Calu3 (cell line): ENCODE results near the gene DOK7. TPM values are rescaled to one million over a fixed set of nuclear protein-coding genes. Genes with fewer than 3 reads are reported as not detected.

Experiments
- BruUV-seq: library from RNA; stranded (reverse); fragments of 400-500 nt; replicated peaks from 2 replicates; lab custom pipeline; 2021; lab: Mats Ljungman, UMichigan
- CTCF ChIA-PET: fragments of 300-600 bp; sonication (Branson Sonifier 250); formaldehyde crosslinking; loops from one replicate; lab custom pipeline; 2022; ENCODE audit warnings: antibody characterized with exemption; lab: Charles Lee
- DNase-seq: peaks from one replicate; pipeline ENCODE4 v3.0.0; 2022
- H3K27ac Mint-ChIP-seq: one replicate; pipeline ENCODE4 v1.8.0; 2022; ENCODE audit warnings: mixed read lengths; ENCODE audit not compliant: unreplicated experiment
- H3K27me3 Mint-ChIP-seq: one replicate; pipeline ENCODE4 v1.8.0; 2022; ENCODE audit warnings: mixed read lengths; ENCODE audit not compliant: unreplicated experiment
- H3K36me3 Mint-ChIP-seq: one replicate; pipeline ENCODE4 v1.8.0; 2022; ENCODE audit warnings: mild to moderate bottlenecking, moderate library complexity, mixed read lengths; ENCODE audit not compliant: insufficient read depth, unreplicated experiment
- H3K4me1 Mint-ChIP-seq: one replicate; pipeline ENCODE4 v1.8.0; 2022; ENCODE audit warnings: mild to moderate bottlenecking, low read depth, mixed read lengths; ENCODE audit not compliant: unreplicated experiment
- H3K4me3 Mint-ChIP-seq: one replicate; pipeline ENCODE4 v1.8.0; 2022; ENCODE audit warnings: mild to moderate bottlenecking, low read depth, moderate library complexity, mixed read lengths; ENCODE audit not compliant: unreplicated experiment
- H3K9me3 Mint-ChIP-seq: one replicate; pipeline ENCODE4 v1.8.0; 2022; ENCODE audit warnings: low read depth, mixed read lengths; ENCODE audit not compliant: unreplicated experiment
- CTCF ChIP-seq: fragments of 200-600 bp; IDR thresholded peaks from one replicate; pipeline ENCODE4 v1.8.0; 2022; ENCODE audit warnings: antibody characterized with exemption; ENCODE audit not compliant: unreplicated experiment
- intact Hi-C: fragments of 100-400 bp; cut with micrococcal nuclease; formaldehyde crosslinking; loops from one replicate; pipeline ENCODE4 v1.10.0; 2022; ENCODE audit not compliant: unreplicated experiment
- total RNA-seq: library from RNA; stranded (reverse); gene quantifications from 2 replicates; pipeline ENCODE4 v1.2.3, GENCODE V29; 2022

Gene DOK7
- total RNA-seq, 1 experiment from 2014 or later: 2.7 TPM

GRCh38 chr4:3438847-3439180 lies 24.3 kb upstream of the DOK7 start:
- DNase-seq: no peak
- H3K36me3 Mint-ChIP-seq: no peaks in the 10 kb centered on the region
- no peak for TF ChIP-seq CTCF
- H3K4me3 Mint-ChIP-seq: no peak overlapping the region
- no peaks in the 10 kb centered on the region for H3K9me3 Mint-ChIP-seq
- CTCF ChIA-PET: interaction anchor here (0.7 kb wide), 1 partner anchor 17 kb away, joined by 3 read pairs; no protein-coding TSS in a partner anchor
- intact Hi-C loops: no loop called here
- BruUV-seq: no TSS peak
- no peak overlapping the region for H3K27ac Mint-ChIP-seq
- H3K27me3 Mint-ChIP-seq: no peaks in the 10 kb centered on the region
- H3K4me1 Mint-ChIP-seq: no peaks in the 10 kb centered on the region

GRCh38 chr4:3439391-3439790 lies 23.7 kb upstream of the DOK7 start:
- Mint-ChIP-seq H3K4me3 (no peak overlapping the region), H3K36me3 (no peaks in the 10 kb centered on the region), H3K9me3 (no peaks in the 10 kb centered on the region), H3K27ac (no peak overlapping the region), H3K27me3 (no peaks in the 10 kb centered on the region), H3K4me1 (no peaks in the 10 kb centered on the region)
- no TSS peak for BruUV-seq
- intact Hi-C loops: no loop called here
- DNase-seq: no peak
- CTCF ChIA-PET: no interaction called here
- TF ChIP-seq CTCF: no peak

- Mint-ChIP-seq H3K4me1 (no peaks in the 10 kb centered on the region), H3K4me3 (no peak overlapping the region), H3K27ac (no peak overlapping the region), H3K27me3 (no peaks in the 10 kb centered on the region), H3K36me3 (no peaks in the 10 kb centered on the region), H3K9me3 (no peaks in the 10 kb centered on the region)
- no peak for DNase-seq
- CTCF ChIA-PET: no interaction called here
- TF ChIP-seq CTCF: no peak
- BruUV-seq: no TSS peak
- intact Hi-C loops: loop anchor here (2.0 kb wide), 1 partner anchor 93 kb away; no protein-coding TSS in a partner anchor
Observed at GRCh38 chr4:3440011-3440410, 23.1 kb upstream of the DOK7 start.

- no peaks in the 10 kb centered on the region for H3K36me3 Mint-ChIP-seq
- no peak for TF ChIP-seq CTCF
- no peaks in the 10 kb centered on the region for H3K9me3 Mint-ChIP-seq
- intact Hi-C loops: loop anchor here (2.0 kb wide), 1 partner anchor 94 kb away; no protein-coding TSS in a partner anchor
- CTCF ChIA-PET: interaction anchor here (0.6 kb wide), 1 partner anchor 97 kb away, joined by 5 read pairs; no protein-coding TSS in a partner anchor
- no peak overlapping the region for H3K4me3 Mint-ChIP-seq
- no peak for DNase-seq
- H3K4me1 Mint-ChIP-seq: no peaks in the 10 kb centered on the region
- no peak overlapping the region for H3K27ac Mint-ChIP-seq
- H3K27me3 Mint-ChIP-seq: no peaks in the 10 kb centered on the region
- BruUV-seq: no TSS peak
Observed at GRCh38 chr4:3440979-3441500, 22.1 kb upstream of the DOK7 start.
